Measurements from ENCODE around the gene ECHS1. TPM values are rescaled to one million over a fixed set of nuclear protein-coding genes. Genes with fewer than 3 reads are reported as not detected.

ECHS1 gene
- total RNA-seq, 1 experiment from 2014 or later: 37.3 TPM

DNA sequence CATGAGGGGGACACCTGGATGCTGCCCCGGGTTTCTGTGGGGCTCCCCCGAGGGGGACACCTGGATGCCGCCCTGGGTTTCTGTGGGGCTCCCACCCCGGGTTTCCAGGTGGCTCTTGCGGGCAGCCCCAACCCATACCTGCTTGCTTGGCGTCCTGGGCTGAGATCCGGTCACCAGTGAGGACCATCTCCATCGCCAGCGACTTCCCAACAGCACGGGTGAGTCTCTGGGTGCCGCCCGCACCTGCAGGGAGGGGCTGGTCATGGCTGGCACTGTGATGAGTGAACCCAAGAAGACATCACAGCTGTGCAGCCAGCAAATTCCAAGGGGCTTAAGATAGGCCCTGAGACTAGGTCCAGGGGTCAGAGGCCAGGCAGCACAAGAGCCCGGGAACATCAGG is 6.4 kb downstream of the ECHS1 start:
- Histone ChIP-seq H2AFZ (ENCODE audit: low read length) (no peak overlapping the region), H3K36me3 (ENCODE audit: insufficient read depth, low read length) (no peaks in the 10 kb centered on the region), H4K20me1 (ENCODE audit: insufficient read depth, low read depth, low read length) (no peaks in the 10 kb centered on the region), H3K4me1 (ENCODE audit: low read length) (no peaks in the 10 kb centered on the region), H3K79me2 (ENCODE audit: low read length) (peaks cover 4% of the 10 kb centered on the region; the same call in 1 of the 2 replicates), H3K27me3 (ENCODE audit: low read length) (no peaks in the 10 kb centered on the region), H3K9me3 (ENCODE audit: low read length) (no peaks in the 10 kb centered on the region), H3K4me2 (ENCODE audit: low read depth, low read length, poor library complexity, severe bottlenecking) (no peak overlapping the region), H3K9ac (ENCODE audit: low read length) (no peak overlapping the region), H3K4me3 (ENCODE audit: low read length) (no peak overlapping the region), H3K27ac (ENCODE audit: low read length) (no peak overlapping the region), H3K9me2 (replicated peaks; ENCODE audit: insufficient read depth, low read length) (no peaks in the 10 kb centered on the region)
- DNase-seq: no peak

DNA sequence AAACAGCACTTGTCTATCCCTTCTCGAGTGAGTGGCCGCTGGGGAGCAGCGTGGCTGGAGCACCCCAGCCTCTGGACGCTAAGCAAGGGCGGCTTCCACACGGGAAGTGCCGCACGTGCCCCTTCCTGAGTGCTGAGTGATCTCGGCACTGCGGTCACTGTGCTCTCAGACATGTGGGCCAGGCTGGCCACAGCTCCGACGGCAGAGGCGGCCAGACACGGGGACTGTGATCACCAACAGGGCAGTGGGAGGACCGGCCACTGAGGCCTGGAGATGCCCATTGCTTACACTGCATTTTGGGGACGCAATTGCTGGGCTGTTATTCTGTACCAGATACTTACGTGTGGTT is 7.0 kb downstream of the ECHS1 start:
- Histone ChIP-seq H3K27ac (ENCODE audit: low read length) (no peak overlapping the region), H3K36me3 (ENCODE audit: insufficient read depth, low read length) (no peaks in the 10 kb centered on the region), H3K9me3 (ENCODE audit: low read length) (no peaks in the 10 kb centered on the region), H3K4me3 (ENCODE audit: low read length) (no peak overlapping the region), H3K4me2 (ENCODE audit: low read depth, low read length, poor library complexity, severe bottlenecking) (no peak overlapping the region), H4K20me1 (ENCODE audit: insufficient read depth, low read depth, low read length) (no peaks in the 10 kb centered on the region), H2AFZ (ENCODE audit: low read length) (no peak overlapping the region), H3K27me3 (ENCODE audit: low read length) (no peaks in the 10 kb centered on the region), H3K79me2 (ENCODE audit: low read length) (no peaks in the 10 kb centered on the region), H3K4me1 (ENCODE audit: low read length) (no peaks in the 10 kb centered on the region), H3K9ac (ENCODE audit: low read length) (no peak overlapping the region), H3K9me2 (replicated peaks; ENCODE audit: insufficient read depth, low read length) (no peaks in the 10 kb centered on the region)
- no peak for DNase-seq

DNA sequence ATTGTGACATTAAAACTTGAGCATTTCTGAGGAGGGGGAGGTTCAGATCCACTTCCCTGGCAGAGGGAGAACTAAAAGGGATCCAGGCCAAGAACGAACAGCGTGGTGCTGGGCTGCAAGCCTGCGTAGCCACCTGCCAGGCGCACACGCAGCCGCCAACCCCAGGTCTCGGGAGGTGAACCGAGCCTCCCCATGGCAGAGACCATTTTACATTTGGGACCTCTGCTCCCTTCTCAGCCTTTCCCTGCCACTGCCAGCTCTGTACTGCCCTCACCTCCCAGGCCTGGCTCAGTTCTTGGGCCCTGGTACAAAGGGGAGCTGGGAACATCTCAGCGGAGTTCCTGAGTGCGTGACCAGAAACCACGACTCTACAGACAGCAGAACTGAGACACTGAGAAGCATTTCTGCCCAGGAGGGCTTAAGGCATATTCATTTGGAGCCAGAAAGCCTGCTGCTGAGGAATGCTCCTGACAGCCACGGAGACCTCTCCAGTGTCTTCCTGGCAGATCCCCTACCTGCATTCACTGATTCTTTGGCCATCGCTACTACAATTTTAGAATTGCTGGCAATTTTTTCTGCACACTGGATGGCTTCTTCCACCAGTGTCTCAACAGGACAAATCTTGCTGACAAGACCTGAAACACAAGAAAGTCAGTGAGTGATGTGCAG is 7.6 kb downstream of the ECHS1 start:
- H4K20me1 ChIP-seq (ENCODE audit: insufficient read depth, low read depth, low read length): no peaks in the 10 kb centered on the region
- no peaks in the 10 kb centered on the region for H3K27me3 ChIP-seq (ENCODE audit: low read length)
- H3K9me2 ChIP-seq (replicated peaks; ENCODE audit: insufficient read depth, low read length): no peaks in the 10 kb centered on the region
- no peaks in the 10 kb centered on the region for H3K9me3 ChIP-seq (ENCODE audit: low read length)
- no peak overlapping the region for H3K9ac ChIP-seq (ENCODE audit: low read length)
- no peak overlapping the region for H3K4me2 ChIP-seq (ENCODE audit: low read depth, low read length, poor library complexity, severe bottlenecking)
- H3K4me1 ChIP-seq (ENCODE audit: low read length): no peaks in the 10 kb centered on the region
- H3K79me2 ChIP-seq (ENCODE audit: low read length): no peaks in the 10 kb centered on the region
- H3K36me3 ChIP-seq (ENCODE audit: insufficient read depth, low read length): no peaks in the 10 kb centered on the region
- no peak for DNase-seq
- no peak overlapping the region for H3K27ac ChIP-seq (ENCODE audit: low read length)
- H3K4me3 ChIP-seq (ENCODE audit: low read length): no peak overlapping the region
- H2AFZ ChIP-seq (ENCODE audit: low read length): no peak overlapping the region

DNA sequence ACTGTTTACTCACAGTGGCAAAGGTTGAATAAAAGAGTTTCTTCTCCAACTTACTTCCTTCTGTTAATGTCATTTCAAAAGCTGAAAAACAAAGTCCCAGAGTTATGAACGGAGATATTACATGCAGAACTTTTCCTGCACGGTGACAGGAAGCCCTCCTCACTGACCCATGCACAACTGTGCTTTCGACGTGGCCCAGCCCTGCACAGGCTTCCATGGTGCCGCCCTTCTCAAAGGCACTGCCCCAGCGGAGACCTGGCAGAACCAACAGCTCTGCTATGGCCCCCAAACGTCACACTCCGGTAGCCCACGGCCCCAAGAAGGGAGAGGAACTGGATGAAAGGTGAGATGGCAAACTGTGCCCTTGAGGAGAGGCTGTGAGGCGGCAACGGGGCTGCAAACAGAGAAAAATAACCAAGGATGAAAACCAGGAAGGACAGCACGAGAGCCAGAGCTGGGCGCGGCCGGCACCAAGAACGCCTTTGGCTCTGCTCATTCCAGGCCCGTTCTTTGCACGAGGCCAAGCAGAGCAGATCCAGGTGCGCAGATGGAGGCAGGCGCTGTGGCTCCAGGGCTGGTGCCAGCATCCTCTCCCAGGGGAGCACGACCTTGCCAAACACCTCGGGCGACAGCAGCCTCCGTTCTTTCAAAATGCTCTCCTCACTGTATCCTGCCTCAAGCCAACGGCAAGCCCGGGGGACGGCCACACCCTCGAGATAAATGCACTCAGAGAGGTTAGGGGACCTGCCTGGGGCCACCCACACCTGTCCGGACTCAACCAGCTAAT is 8.3 kb downstream of the ECHS1 start:
- Histone ChIP-seq H3K79me2 (ENCODE audit: low read length) (no peaks in the 10 kb centered on the region), H3K4me2 (ENCODE audit: low read depth, low read length, poor library complexity, severe bottlenecking) (no peak overlapping the region), H3K27me3 (ENCODE audit: low read length) (no peaks in the 10 kb centered on the region), H3K9me3 (ENCODE audit: low read length) (no peaks in the 10 kb centered on the region), H2AFZ (ENCODE audit: low read length) (no peak overlapping the region), H3K4me1 (ENCODE audit: low read length) (no peaks in the 10 kb centered on the region), H3K36me3 (ENCODE audit: insufficient read depth, low read length) (no peaks in the 10 kb centered on the region), H3K4me3 (ENCODE audit: low read length) (no peak overlapping the region), H3K9me2 (replicated peaks; ENCODE audit: insufficient read depth, low read length) (no peaks in the 10 kb centered on the region), H3K27ac (ENCODE audit: low read length) (no peak overlapping the region), H3K9ac (ENCODE audit: low read length) (no peak overlapping the region), H4K20me1 (ENCODE audit: insufficient read depth, low read depth, low read length) (no peaks in the 10 kb centered on the region)
- no peak for DNase-seq

DNA sequence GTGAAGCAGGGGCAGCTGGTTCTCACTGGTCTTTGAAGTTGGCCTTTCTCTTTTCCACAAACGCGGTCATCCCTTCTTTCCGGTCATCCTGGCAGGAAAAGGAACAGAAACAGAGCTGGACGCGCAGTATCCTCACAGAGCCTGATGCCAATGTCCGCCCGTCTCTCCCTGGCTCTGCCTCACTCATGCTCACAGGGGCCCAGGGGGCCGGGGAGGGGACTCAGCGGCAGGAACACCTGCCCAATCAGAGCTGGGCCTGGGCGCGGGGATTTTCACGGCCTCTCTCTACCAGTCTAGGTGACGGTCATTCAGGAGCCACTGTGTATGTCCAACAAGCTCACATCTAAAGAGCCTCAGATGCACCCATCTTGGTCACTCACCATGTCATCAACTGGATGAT is 10.3 kb downstream of the ECHS1 start:
- Histone ChIP-seq H3K4me2 (ENCODE audit: low read depth, low read length, poor library complexity, severe bottlenecking) (no peak overlapping the region), H3K9me3 (ENCODE audit: low read length) (no peaks in the 10 kb centered on the region), H3K9ac (ENCODE audit: low read length) (no peak overlapping the region), H3K4me3 (ENCODE audit: low read length) (no peak overlapping the region), H3K27me3 (ENCODE audit: low read length) (no peaks in the 10 kb centered on the region), H3K79me2 (ENCODE audit: low read length) (no peaks in the 10 kb centered on the region), H3K4me1 (ENCODE audit: low read length) (no peaks in the 10 kb centered on the region), H3K36me3 (ENCODE audit: insufficient read depth, low read length) (no peaks in the 10 kb centered on the region), H3K27ac (ENCODE audit: low read length) (no peak overlapping the region), H3K9me2 (replicated peaks; ENCODE audit: insufficient read depth, low read length) (no peaks in the 10 kb centered on the region), H4K20me1 (ENCODE audit: insufficient read depth, low read depth, low read length) (no peaks in the 10 kb centered on the region), H2AFZ (ENCODE audit: low read length) (no peak overlapping the region)
- no peak for DNase-seq

DNA sequence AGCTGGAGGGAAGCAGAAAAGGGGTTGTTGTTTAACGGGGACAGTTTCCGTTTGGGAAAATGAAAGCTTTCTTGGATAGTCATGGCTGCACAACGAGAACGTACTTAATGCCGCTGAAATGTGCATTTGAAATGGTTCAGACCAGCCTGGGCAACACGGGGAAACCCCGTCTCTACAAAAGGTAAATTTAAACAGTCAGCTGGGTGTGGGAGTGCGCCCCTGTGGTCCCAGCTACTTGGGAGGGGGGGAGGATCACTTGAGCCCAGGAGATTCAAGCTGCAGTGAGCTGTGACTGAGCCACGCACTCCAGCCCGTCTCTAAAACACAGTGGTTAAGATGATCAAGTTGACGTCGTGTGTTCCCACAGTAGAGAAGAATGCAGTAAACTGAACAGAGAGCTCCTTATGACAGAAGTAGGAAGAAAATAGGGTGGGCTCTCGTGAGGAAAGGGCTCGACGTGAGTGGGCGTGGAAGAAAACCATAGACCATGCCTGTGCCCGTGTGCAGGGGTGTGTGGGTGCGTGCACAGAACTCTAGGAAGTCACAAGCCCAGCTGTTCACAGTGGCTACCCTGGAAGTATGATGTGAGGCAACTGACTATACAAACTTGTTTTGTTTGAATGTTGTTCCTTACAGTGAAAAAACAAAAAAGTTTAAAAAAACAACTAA is 11.2 kb downstream of the ECHS1 start:
- peaks cover 5% of the 10 kb centered on the region; the same call in 1 of the 2 replicates for H3K4me1 ChIP-seq (ENCODE audit: low read length)
- no peak overlapping the region for H3K4me2 ChIP-seq (ENCODE audit: low read depth, low read length, poor library complexity, severe bottlenecking)
- H3K27ac ChIP-seq (ENCODE audit: low read length): no peak overlapping the region
- no peaks in the 10 kb centered on the region for H3K9me3 ChIP-seq (ENCODE audit: low read length)
- DNase-seq: no peak
- H3K4me3 ChIP-seq (ENCODE audit: low read length): no peak overlapping the region
- H2AFZ ChIP-seq (ENCODE audit: low read length): no peak overlapping the region
- no peaks in the 10 kb centered on the region for H4K20me1 ChIP-seq (ENCODE audit: insufficient read depth, low read depth, low read length)
- no peaks in the 10 kb centered on the region for H3K27me3 ChIP-seq (ENCODE audit: low read length)
- no peaks in the 10 kb centered on the region for H3K36me3 ChIP-seq (ENCODE audit: insufficient read depth, low read length)
- no peaks in the 10 kb centered on the region for H3K9me2 ChIP-seq (replicated peaks; ENCODE audit: insufficient read depth, low read length)
- no peaks in the 10 kb centered on the region for H3K79me2 ChIP-seq (ENCODE audit: low read length)
- no peak overlapping the region for H3K9ac ChIP-seq (ENCODE audit: low read length)

DNA sequence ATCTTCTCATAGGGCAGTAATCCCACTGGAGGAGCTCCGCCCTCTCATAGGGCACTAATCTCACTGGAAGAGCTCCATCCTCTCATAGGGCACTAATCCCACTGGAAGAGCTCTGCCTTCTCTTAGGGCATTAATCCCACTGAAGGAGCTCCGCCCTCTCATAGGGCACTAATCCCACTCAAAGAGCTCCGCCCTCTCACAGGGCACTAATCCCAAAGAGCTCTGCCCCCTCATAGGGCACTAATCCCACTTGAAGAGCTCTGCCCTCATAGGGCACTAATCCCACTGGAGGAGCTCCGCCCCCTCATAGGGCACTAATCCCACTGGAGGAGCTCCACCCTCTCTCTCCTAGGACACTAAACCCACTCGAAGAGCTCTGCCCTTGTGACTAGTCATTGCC is 11.9 kb downstream of the ECHS1 start:
- Histone ChIP-seq H3K27ac (ENCODE audit: low read length) (no peak overlapping the region), H3K27me3 (ENCODE audit: low read length) (no peaks in the 10 kb centered on the region), H3K79me2 (ENCODE audit: low read length) (no peaks in the 10 kb centered on the region), H3K9ac (ENCODE audit: low read length) (no peak overlapping the region), H3K4me2 (ENCODE audit: low read depth, low read length, poor library complexity, severe bottlenecking) (no peak overlapping the region), H3K9me2 (replicated peaks; ENCODE audit: insufficient read depth, low read length) (no peaks in the 10 kb centered on the region), H2AFZ (ENCODE audit: low read length) (no peak overlapping the region), H3K4me3 (ENCODE audit: low read length) (no peak overlapping the region), H3K4me1 (ENCODE audit: low read length) (peaks cover 5% of the 10 kb centered on the region; the same call in 1 of the 2 replicates), H4K20me1 (ENCODE audit: insufficient read depth, low read depth, low read length) (no peaks in the 10 kb centered on the region), H3K9me3 (ENCODE audit: low read length) (no peaks in the 10 kb centered on the region), H3K36me3 (ENCODE audit: insufficient read depth, low read length) (no peaks in the 10 kb centered on the region)
- no peak for DNase-seq

DNA sequence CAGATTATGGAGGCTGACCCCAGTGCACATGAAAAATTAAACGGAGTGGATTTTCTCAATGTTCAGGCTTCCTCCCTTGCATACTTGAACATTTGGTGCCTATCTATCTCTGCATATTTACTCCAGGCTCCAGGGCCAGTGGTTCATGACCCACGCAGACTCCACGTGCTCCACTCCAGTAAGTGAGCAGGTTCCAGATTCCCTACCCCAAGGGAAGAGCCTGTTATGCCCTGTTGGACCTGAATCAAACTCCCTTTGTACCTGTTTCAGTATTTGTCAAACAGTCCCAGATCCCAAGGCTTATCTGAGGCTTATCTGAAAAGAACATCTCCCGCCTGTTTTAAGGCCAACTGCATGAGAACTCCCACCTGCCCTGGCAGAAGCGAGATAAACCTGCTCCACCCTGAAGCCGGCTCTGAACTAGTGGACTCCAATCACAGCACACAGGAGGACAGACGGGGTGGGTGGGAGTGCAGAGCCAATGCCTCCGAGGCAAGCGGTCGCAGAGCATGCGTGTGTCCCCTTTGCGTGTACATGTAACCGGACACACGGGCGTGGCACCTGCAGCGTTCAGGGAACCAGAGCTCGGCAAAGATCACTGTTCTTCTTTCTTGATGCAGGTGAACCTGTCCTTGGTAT is 13.1 kb downstream of the ECHS1 start:
- H3K4me2 ChIP-seq (ENCODE audit: low read depth, low read length, poor library complexity, severe bottlenecking): no peak overlapping the region
- H3K9ac ChIP-seq (ENCODE audit: low read length): no peak overlapping the region
- no peaks in the 10 kb centered on the region for H3K36me3 ChIP-seq (ENCODE audit: insufficient read depth, low read length)
- H3K9me2 ChIP-seq (replicated peaks; ENCODE audit: insufficient read depth, low read length): no peaks in the 10 kb centered on the region
- H3K4me1 ChIP-seq (ENCODE audit: low read length): peaks cover 5% of the 10 kb centered on the region; the same call in 1 of the 2 replicates
- H3K27me3 ChIP-seq (ENCODE audit: low read length): no peaks in the 10 kb centered on the region
- no peak overlapping the region for H3K4me3 ChIP-seq (ENCODE audit: low read length)
- H3K79me2 ChIP-seq (ENCODE audit: low read length): no peaks in the 10 kb centered on the region
- H4K20me1 ChIP-seq (ENCODE audit: insufficient read depth, low read depth, low read length): no peaks in the 10 kb centered on the region
- no peak for DNase-seq
- H2AFZ ChIP-seq (ENCODE audit: low read length): no peak overlapping the region
- H3K9me3 ChIP-seq (ENCODE audit: low read length): no peaks in the 10 kb centered on the region
- H3K27ac ChIP-seq (ENCODE audit: low read length): no peak overlapping the region

Measured in Karpas-422 (cell line).